T follicular helper cell (primary cell): Measurements from ENCODE around the gene SIK1.
"Not testable (repeated sequence)": the region's sequence is repeated elsewhere in the genome, so short reads cannot be mapped to it uniquely, and the experiment has no call there.

ENCODE experiments used
- DNase-seq: peaks from one replicate; pipeline ENCODE4 v3.0.0-alpha.2; 2020; ENCODE audit warnings: low read depth
- total RNA-seq, 2 experiments: gene quantifications; one replicate each; lab custom pipeline; 2026; lab: John Stamatoyannopoulos, UW

Gene SIK1
- 0.48 to 1.9 reads per million in 2 experiments for total RNA-seq

DNA sequence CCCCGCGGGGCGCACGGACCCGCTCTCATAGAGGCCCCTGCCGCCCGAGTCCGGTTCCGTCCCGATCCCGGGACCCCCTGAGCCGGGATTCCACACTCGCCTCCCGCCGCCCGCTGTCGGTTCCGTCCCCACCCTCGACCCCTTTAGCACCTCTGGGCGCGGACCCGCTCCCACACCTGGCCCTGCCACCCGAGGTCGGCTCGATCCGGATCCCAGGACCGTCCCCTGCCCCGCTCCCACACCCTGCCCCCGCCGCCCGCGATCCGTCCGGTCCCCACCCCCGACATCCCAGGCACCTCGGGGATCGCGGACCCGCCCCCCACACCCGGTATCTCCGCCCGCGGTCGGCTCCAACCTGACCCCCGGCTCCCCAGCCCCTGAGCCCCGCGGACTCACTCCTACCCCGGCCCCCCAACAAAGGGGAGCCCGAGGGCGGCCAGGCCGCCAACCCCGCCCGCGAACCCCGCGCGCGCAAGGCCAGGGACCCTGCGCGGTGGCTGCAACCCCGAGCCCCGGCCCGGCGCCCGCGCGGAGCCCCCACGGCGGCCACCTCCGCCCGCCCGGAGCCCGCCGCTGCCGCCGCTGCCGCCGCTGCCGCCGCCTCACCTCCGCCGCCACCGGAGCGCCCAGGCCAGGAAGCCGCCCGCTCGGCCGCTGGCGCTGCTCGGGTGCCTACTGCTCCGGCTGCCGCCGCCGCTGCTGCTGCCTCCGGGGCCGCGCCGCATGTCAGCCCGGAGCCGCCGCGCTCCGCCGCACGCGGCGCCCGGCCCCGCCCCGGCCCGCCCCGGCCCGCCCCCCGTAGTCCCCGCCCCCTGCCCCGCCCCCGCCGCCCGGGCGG is at the start of gene SIK1:
Gene SIK1, minus strand, starts transcription at position 728 of the 838 bp plus-strand sequence. CDS start 953 bp downstream, outside the sequence.
- not testable (repeated sequence) for DNase-seq

DNA sequence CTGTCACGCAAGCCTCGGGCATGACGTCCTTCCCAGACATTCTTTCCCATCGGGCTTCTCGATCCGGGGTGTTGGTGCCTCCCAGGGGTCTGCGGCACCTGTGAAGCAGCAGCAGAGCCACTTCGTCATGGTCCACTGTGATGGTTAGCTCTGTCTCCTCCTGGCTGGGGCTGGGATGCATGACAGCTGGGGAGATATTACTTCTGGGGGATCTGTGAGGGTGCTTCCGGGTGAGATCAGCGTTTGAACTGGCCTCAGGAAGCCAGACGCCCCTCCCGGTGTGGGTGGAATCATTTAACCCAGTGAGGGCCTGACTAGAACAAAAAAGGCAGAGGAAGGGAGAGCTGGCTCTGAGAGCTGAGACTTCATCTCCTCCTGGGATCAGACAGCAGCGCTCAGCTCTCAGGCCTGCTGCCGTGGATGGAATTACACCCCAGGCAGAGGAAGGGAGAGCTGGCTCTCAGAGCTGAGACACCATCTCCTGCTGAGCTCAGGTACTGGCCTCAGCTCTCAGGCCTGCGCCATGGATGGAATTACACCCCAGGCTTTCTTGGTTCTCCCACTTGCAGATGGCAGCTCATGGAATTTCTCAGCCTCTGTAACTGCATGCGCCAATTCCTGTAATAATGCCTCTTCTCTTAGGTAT is 44.8 kb upstream of the SIK1 start:
- not testable (repeated sequence) for DNase-seq

GRCh38 chr21:43469719-43470458 is 43.0 kb upstream of the SIK1 start:
- not testable (repeated sequence) for DNase-seq

GRCh38 chr21:43467785-43468184 is 40.9 kb upstream of the SIK1 start:
- DNase-seq: no peak

GRCh38 chr21:43465159-43465558 is 38.2 kb upstream of the SIK1 start:
- DNase-seq: not testable (repeated sequence)

GRCh38 chr21:43463498-43464261 is 36.7 kb upstream of the SIK1 start:
- DNase-seq: not testable (repeated sequence)

DNA sequence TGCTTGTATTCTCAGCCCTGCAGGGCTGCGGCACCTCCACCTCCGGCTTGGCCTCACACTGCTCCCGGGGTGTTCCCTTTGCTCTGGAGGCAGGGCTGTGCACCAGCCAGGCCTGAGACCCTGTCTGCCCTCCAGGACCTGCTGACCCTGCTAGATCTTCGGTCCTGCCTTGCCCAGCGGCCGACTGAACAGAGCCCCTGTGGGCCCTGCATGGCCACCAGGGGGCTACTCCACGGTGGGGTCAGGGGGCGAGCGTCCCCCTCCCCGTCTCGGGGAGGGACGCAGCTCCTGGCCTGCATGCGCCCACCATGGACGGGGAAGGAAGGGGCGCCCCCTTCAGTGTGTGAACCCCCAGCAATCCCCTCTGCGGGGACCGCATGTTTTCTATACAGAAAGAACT is 36.0 kb upstream of the SIK1 start:
- not testable (repeated sequence) for DNase-seq

- not testable (repeated sequence) for DNase-seq
Observed at GRCh38 chr21:43460475-43460874, 33.5 kb upstream of the SIK1 start.

DNA sequence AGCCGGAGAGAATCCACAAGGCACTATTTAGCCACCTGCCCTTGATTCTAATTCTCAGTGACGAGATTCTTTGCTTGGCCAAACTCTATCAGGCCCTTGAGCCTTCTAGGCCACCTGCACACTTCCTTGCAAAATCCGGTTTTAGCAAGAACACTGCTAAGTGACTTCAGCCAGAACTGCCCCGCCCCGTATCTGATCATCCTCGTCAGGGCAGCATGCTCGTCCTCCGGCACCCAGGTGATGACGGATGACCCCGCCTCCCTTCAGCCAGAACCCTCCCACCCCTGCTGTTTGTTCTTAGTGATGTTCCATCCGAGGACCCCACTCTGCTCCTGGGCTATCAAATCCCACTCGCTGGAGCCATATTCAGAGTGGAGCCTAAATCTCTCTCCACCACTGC is 32.1 kb upstream of the SIK1 start:
- not testable (repeated sequence) for DNase-seq

DNA sequence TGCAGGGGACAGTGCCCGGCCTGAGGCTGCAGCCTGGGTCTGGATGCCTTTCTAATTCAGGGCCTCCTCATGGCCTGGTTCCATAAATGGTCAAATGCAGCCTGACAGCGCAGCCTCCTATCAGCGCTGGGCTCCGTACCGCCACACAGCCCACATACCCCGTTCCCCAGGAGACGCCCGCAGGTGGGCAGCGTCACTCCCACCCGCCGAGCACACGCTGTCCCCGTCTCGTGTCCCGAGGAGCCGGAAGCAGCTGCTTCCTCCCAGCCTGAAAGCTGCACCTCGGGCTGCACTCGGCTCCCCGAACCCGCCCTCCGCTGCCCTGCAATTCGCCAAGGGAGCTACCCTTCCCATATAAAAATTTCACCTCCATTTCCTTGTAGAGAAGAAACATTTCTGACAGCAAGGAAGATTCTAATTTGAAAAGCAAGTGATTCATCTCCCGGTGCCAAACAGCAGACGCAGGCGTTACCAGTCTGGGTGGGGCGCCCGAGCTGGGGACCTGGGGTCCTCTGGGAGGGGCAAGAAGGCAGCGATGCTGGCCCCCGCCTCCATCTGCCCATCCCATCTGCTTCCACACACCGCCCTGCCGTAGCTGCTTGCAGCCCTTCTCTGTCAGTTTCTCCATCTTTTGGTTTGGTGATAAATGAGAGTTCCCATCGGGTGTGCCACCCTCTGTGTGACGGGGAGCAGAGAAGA is 29.8 kb upstream of the SIK1 start:
- not testable (repeated sequence) for DNase-seq

- DNase-seq: not testable (repeated sequence)
Observed at GRCh38 chr21:43455717-43456116, 28.8 kb upstream of the SIK1 start.

DNA sequence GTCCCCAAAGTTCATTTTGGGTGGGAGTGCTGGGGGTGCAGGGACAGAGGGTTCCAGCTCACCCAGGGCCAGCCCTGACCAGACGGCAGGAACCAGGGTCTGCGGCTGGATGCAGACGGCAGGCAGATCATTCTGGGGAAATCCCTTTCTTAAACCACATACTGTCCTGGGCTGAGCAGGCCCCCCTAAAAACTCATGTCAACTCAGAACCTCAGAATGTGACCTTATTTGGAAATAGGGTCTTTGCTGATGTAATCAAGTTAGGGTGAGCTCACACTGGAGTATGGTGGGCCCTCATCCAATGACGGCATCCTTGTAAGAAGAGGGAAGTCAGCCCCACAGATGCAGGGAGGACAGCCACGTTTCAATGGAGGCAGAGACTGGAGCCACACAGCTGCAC is 27.2 kb upstream of the SIK1 start:
- DNase-seq: not testable (repeated sequence)

GRCh38 chr21:43451850-43452249 is 24.9 kb upstream of the SIK1 start:
- not testable (repeated sequence) for DNase-seq

DNA sequence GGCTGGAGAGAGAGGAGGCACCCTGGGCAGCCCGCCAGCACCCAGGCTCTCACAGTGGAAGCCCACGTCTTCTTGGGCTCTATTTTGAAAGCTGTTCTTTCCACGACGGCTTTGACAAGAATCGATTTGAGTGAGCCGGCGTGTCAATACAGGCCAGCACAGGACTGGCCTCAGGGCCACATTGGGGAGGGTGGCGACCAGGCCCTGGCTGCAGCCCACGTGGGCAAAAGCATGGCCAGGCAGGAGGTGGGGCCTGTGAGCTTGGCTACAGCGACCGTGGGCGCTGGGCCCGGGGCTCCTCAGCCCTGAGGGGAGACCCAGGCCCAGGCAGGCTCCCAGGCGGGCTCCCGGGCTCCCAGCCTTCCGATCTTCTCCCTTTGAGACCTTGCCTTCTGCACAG is 23.4 kb upstream of the SIK1 start:
- DNase-seq: not testable (repeated sequence)

DNA sequence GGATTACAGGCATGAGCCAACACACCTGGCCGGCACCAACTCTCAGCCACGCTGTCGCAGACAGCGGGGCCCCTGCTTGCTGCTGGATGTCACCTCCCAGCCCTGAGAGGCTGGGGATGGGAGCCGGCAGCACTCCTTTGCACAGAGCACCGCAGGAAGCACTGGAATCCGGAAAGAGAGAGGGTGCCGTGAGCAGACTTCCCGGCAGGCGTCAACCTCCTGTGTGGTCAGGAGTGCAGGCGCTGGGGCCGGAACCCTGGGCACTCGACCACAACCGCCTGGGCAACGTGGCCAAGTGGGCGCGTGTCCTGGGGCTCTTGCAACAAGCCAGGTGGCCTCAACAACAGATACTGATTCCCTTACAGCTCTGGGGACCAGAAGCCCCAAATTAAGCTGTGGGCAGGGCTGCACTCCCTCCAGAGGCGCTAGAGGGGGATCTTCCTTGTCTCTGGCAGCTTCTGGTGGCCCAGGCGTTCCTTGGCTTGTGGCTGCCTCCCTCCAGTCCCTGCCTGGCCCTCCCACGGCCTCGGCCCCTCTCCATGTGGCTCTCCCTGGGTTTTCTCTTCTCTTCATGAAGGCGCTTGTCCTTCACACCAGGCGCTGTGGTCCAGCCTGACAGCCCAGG is 20.5 kb upstream of the SIK1 start:
- not testable (repeated sequence) for DNase-seq

DNA sequence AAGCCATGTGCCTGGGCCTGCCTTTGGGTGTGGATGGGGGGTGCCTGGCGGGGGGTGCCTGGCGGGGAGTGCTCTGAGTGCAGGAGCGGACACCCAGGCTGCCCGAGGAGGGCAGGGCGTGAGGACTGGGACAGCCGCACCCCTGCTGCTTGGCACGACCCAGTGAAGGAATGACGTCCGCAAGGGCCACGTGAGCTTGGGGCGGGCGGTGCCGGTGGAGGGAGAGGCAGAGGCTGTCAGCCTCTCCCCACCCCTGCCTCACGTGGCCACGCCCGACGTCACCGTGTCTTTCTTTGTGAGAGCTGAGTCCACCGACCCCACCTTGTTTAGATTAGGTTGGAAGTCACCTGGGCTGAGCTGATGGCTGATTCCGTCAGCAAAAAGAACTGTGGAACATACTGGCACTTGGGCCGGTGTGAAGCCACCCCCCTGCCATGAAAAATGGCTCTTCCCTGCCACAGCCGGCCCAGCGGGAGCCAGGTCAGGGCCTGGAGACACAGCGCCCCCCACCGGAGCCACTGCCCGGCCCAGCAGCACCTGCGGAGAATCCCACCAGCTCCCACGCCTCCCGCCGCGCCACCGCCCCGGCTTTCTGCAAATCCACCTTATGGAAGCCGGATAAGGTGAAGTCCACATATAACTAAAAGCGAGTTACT is 19.5 kb upstream of the SIK1 start:
- DNase-seq: not testable (repeated sequence)

- DNase-seq: not testable (repeated sequence)
Observed at GRCh38 chr21:43444524-43444923, 17.6 kb upstream of the SIK1 start.

GRCh38 chr21:43442571-43442970 is 15.6 kb upstream of the SIK1 start:
- DNase-seq: not testable (repeated sequence)

- DNase-seq: not testable (repeated sequence)
Observed at GRCh38 chr21:43440835-43441727, 14.2 kb upstream of the SIK1 start.
